Parathyroid adenoma (tissue), 2 donors: ENCODE measurements around the gene EXOC4.

ENCODE experiments used
- H2AFZ ChIP-seq: fragments of 300-600 bp; sonication (generic); one replicate; pipeline ENCODE4 v1.7.0; 2017; ENCODE audit warnings: antibody characterized with exemption, mild to moderate bottlenecking
- H3K27ac ChIP-seq: fragments of 300-600 bp; sonication (generic); one replicate; pipeline ENCODE4 v1.7.0; 2017
- H3K27me3 ChIP-seq: fragments of 300-600 bp; sonication (generic); one replicate; pipeline ENCODE4 v1.7.0; 2017; ENCODE audit warnings: low read length; ENCODE audit not compliant: control insufficient read depth, insufficient read depth
- H3K36me3 ChIP-seq: fragments of 300-600 bp; sonication (generic); one replicate; pipeline ENCODE4 v1.7.0; 2017; ENCODE audit warnings: low read length; ENCODE audit not compliant: control insufficient read depth, insufficient read depth
- H3K4me1 ChIP-seq: fragments of 300-600 bp; sonication (generic); one replicate; pipeline ENCODE4 v1.7.0; 2017; ENCODE audit warnings: control low read depth
- H3K4me2 ChIP-seq: fragments of 300-600 bp; sonication (generic); one replicate; pipeline ENCODE4 v1.7.0; 2017; ENCODE audit warnings: low read length
- H3K4me3 ChIP-seq: fragments of 300-600 bp; sonication (generic); one replicate; pipeline ENCODE4 v1.7.0; 2017; ENCODE audit warnings: low read depth, low read length
- H3K79me2 ChIP-seq: fragments of 300-600 bp; sonication (generic); one replicate; pipeline ENCODE4 v1.7.0; 2017; ENCODE audit warnings: control low read depth
- H3K9ac ChIP-seq: fragments of 300-600 bp; sonication (generic); one replicate; pipeline ENCODE4 v1.7.0; 2017; ENCODE audit warnings: mild to moderate bottlenecking
- H3K9me3 ChIP-seq: fragments of 300-600 bp; sonication (generic); one replicate; pipeline ENCODE4 v1.7.0; 2017; ENCODE audit warnings: low read length; ENCODE audit not compliant: control insufficient read depth
- CTCF ChIP-seq: fragments of 300-600 bp; sonication (generic); IDR thresholded peaks from one replicate; pipeline ENCODE4 v1.7.0; 2017; ENCODE audit warnings: antibody characterized with exemption, mild to moderate bottlenecking
- donor health status: primary hyperparathyroidism.

Gene EXOC4

GRCh38 chr7:133649593-133649992, 396.7 kb downstream of the EXOC4 start:
- Histone ChIP-seq H3K9ac (no peak overlapping the region), H3K27me3 (no peaks in the 10 kb centered on the region), H3K4me1 (no peaks in the 10 kb centered on the region), H3K27ac (no peak overlapping the region), H3K36me3 (no peaks in the 10 kb centered on the region), H2AFZ (no peak overlapping the region), H3K4me3 (no peak overlapping the region), H3K4me2 (no peak overlapping the region), H3K9me3 (no peaks in the 10 kb centered on the region), H3K79me2 (no peaks in the 10 kb centered on the region)
- TF ChIP-seq CTCF: no peak

DNA sequence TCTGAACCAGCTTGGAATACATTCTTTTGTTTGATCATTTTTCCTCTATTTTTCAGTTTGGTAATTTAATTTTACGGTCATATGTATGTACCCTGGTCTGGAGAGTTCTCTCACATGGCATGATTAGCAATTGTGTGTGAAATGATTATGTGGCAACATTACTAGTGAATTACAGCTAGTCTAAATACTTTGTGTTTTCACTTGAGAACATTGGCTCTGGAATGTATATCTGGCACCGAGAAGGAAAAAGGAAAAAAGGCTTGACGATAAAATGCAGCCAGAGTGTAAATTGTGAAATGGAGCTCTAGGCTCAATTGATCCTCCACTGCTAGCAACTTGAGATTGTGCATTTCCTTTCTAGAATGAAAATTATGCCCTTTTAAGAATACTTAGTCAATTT, 397.2 kb downstream of the EXOC4 start:
- Histone ChIP-seq H3K4me1 (no peaks in the 10 kb centered on the region), H3K9me3 (no peaks in the 10 kb centered on the region), H3K4me2 (no peak overlapping the region), H3K27me3 (no peaks in the 10 kb centered on the region), H3K27ac (no peak overlapping the region), H3K36me3 (no peaks in the 10 kb centered on the region), H3K4me3 (no peak overlapping the region), H3K9ac (no peak overlapping the region), H2AFZ (no peak overlapping the region), H3K79me2 (no peaks in the 10 kb centered on the region)
- no peak for TF ChIP-seq CTCF

- Histone ChIP-seq H3K9me3 (no peaks in the 10 kb centered on the region), H3K27me3 (no peaks in the 10 kb centered on the region), H3K9ac (no peak overlapping the region), H3K36me3 (no peaks in the 10 kb centered on the region), H3K4me1 (no peaks in the 10 kb centered on the region), H3K79me2 (no peaks in the 10 kb centered on the region), H3K4me3 (no peak overlapping the region), H3K27ac (no peak overlapping the region), H2AFZ (no peak overlapping the region), H3K4me2 (no peak overlapping the region)
- no peak for TF ChIP-seq CTCF
Observed at GRCh38 chr7:133650487-133651300, 397.8 kb downstream of the EXOC4 start.

GRCh38 chr7:133652547-133652946, 399.7 kb downstream of the EXOC4 start:
- Histone ChIP-seq H3K4me3 (no peak overlapping the region), H3K36me3 (no peaks in the 10 kb centered on the region), H3K4me2 (no peak overlapping the region), H3K27ac (no peak overlapping the region), H2AFZ (no peak overlapping the region), H3K9me3 (no peaks in the 10 kb centered on the region), H3K9ac (no peak overlapping the region), H3K4me1 (no peaks in the 10 kb centered on the region), H3K79me2 (no peaks in the 10 kb centered on the region), H3K27me3 (no peaks in the 10 kb centered on the region)
- no peak for TF ChIP-seq CTCF

DNA sequence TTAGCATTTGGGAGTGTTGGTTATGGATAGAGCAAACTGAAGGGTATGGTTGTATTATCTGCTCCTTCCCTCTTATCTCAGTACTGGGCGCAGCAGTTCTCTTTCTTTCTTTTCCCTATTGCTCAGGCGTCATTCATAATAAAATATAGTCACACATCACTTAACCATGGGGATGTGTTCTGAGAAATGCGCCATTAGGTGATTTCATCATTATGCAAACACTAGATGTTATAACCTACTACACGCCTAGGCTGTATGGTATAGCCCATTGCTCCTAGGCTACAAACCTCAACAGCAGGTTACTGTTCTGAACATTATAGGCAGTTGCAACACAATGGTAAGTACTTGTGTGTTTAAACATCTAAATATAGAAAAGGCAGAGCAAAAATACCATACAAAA, 401.7 kb downstream of the EXOC4 start:
- TF ChIP-seq CTCF: no peak
- no peaks in the 10 kb centered on the region for H3K79me2 ChIP-seq
- H3K4me3 ChIP-seq: no peak overlapping the region
- no peak overlapping the region for H2AFZ ChIP-seq
- no peak overlapping the region for H3K9ac ChIP-seq
- no peaks in the 10 kb centered on the region for H3K4me1 ChIP-seq
- no peaks in the 10 kb centered on the region for H3K27me3 ChIP-seq
- H3K36me3 ChIP-seq: no peaks in the 10 kb centered on the region
- no peak overlapping the region for H3K27ac ChIP-seq
- no peaks in the 10 kb centered on the region for H3K9me3 ChIP-seq
- H3K4me2 ChIP-seq: no peak overlapping the region
